Left hindlimb (tissue), 1 donor: ENCODE data around the gene ADAM33.

Source experiments
- DNase-seq: peaks from one replicate; pipeline ENCODE4 v3.0.0-alpha.2; 2018

The ADAM33 gene

GRCh38 chr20:3686421-3686820 lies 4.6 kb upstream of the ADAM33 start:
- DNase-seq, result no peak

- DNase-seq, result no peak
Measured at GRCh38 chr20:3685341-3685740, 3.5 kb upstream of the ADAM33 start.

- no peak for DNase-seq
Measured at GRCh38 chr20:3681352-3681930, 369 bp downstream of the ADAM33 start.

- no peak for DNase-seq
Measured at GRCh38 chr20:3680701-3681351, 984 bp downstream of the ADAM33 start.

GRCh38 chr20:3679749-3680700 lies 1.8 kb downstream of the ADAM33 start:
- no peak for DNase-seq

- DNase-seq, result no peak
Measured at GRCh38 chr20:3678856-3679720, 2.7 kb downstream of the ADAM33 start.

- DNase-seq, result no peak
Measured at GRCh38 chr20:3678198-3678597, 3.6 kb downstream of the ADAM33 start.

GRCh38 chr20:3677733-3678132 lies 4.1 kb downstream of the ADAM33 start:
- DNase-seq, result peak; percentile 80

- DNase-seq, result no peak
Measured at GRCh38 chr20:3674995-3675900, 6.6 kb downstream of the ADAM33 start.

GRCh38 chr20:3674447-3674846 lies 7.4 kb downstream of the ADAM33 start:
- no peak for DNase-seq

- no peak for DNase-seq
Measured at GRCh38 chr20:3673221-3674070, 8.4 kb downstream of the ADAM33 start.

GRCh38 chr20:3672547-3673171 lies 9.2 kb downstream of the ADAM33 start:
- DNase-seq, result no peak

GRCh38 chr20:3671986-3672546 lies 9.7 kb downstream of the ADAM33 start:
- peak; percentile 27 for DNase-seq

- DNase-seq, result no peak
Measured at GRCh38 chr20:3670945-3671344, 10.9 kb downstream of the ADAM33 start.

GRCh38 chr20:3670511-3670910 lies 11.3 kb downstream of the ADAM33 start:
- DNase-seq, result peak; percentile 27

GRCh38 chr20:3669710-3670367 lies 12.0 kb downstream of the ADAM33 start:
- peak; percentile 28 for DNase-seq

GRCh38 chr20:3667434-3668037 lies 14.3 kb downstream of the ADAM33 start:
- DNase-seq, result peak; percentile 16

- no peak for DNase-seq
Measured at GRCh38 chr20:3663858-3664257, 18.0 kb downstream of the ADAM33 start.
